MM.1S (cell line): ENCODE data around the gene RGS6.

Experiments
- DNase-seq: peaks from one replicate; pipeline ENCODE4 v3.0.0-alpha.2; 2015
- H2AFZ ChIP-seq: fragments of 300-600 bp; sonication (generic); 2 replicates; pipeline ENCODE4 v1.6.0; 2016; ENCODE audit warnings: antibody characterized with exemption, low read length
- H3F3A ChIP-seq: fragments of 300-600 bp; sonication (generic); 2 replicates; pipeline ENCODE4 v1.6.1; 2016; ENCODE audit warnings: mild to moderate bottlenecking, antibody characterized with exemption, low read length, moderate library complexity, mixed read lengths; ENCODE audit not compliant: insufficient read depth
- H3K27ac ChIP-seq: fragments of 300-600 bp; sonication (generic); 2 replicates; pipeline ENCODE4 v1.5.1; 2016; ENCODE audit warnings: mild to moderate bottlenecking, low read length
- H3K27me3 ChIP-seq: fragments of 300-600 bp; sonication (generic); replicated peaks from 2 replicates; pipeline ENCODE4 v1.6.0; 2016; ENCODE audit warnings: low read length; ENCODE audit not compliant: insufficient read depth
- H3K36me3 ChIP-seq: fragments of 300-600 bp; sonication (generic); replicated peaks from 2 replicates; pipeline ENCODE4 v1.6.1; 2016; ENCODE audit warnings: mild to moderate bottlenecking, low read length, mixed read lengths; ENCODE audit not compliant: insufficient read depth
- H3K4me1 ChIP-seq: fragments of 300-600 bp; sonication (generic); 2 replicates; pipeline ENCODE4 v1.6.1; 2016; ENCODE audit warnings: low read length, mixed read lengths
- H3K4me2 ChIP-seq: fragments of 300-600 bp; sonication (generic); 2 replicates; pipeline ENCODE4 v1.6.0; 2016; ENCODE audit warnings: low read depth, low read length
- H3K4me3 ChIP-seq: fragments of 300-600 bp; sonication (generic); 2 replicates; pipeline ENCODE4 v1.5.1; 2016; ENCODE audit warnings: low read length, mixed read lengths
- H3K79me2 ChIP-seq: fragments of 300-600 bp; sonication (generic); 2 replicates; pipeline ENCODE4 v1.6.1; 2016; ENCODE audit warnings: mixed run types, low read length, mixed read lengths
- H3K9ac ChIP-seq: fragments of 300-600 bp; sonication (generic); 2 replicates; pipeline ENCODE4 v1.6.1; 2016; ENCODE audit warnings: low read length, mixed read lengths
- H3K9me2 ChIP-seq: fragments of 300-600 bp; sonication (generic); replicated peaks from 2 replicates; pipeline ENCODE4 v1.6.1; 2016; ENCODE audit warnings: mild to moderate bottlenecking, low read length, mixed read lengths; ENCODE audit not compliant: insufficient read depth
- H3K9me3 ChIP-seq: fragments of 300-600 bp; sonication (generic); replicated peaks from 2 replicates; pipeline ENCODE4 v1.6.1; 2016; ENCODE audit warnings: mild to moderate bottlenecking, low read length, mixed read lengths; ENCODE audit not compliant: insufficient read depth
- H4K20me1 ChIP-seq: fragments of 300-600 bp; sonication (generic); 2 replicates; pipeline ENCODE4 v1.6.1; 2016; ENCODE audit warnings: mild to moderate bottlenecking, low read length, moderate library complexity, mixed read lengths; ENCODE audit not compliant: insufficient read depth
- EZH2 ChIP-seq: fragments of 300-600 bp; sonication (generic); optimal IDR thresholded peaks from 2 replicates; pipeline ENCODE3; 2017; ENCODE audit warnings: low read depth, mild to moderate bottlenecking, antibody characterized with exemption, low read length, mixed read lengths
- EZH2phosphoT487 ChIP-seq: fragments of 300-600 bp; sonication (generic); IDR thresholded peaks from 2 replicates; pipeline ENCODE4 v1.6.1; 2018; ENCODE audit warnings: antibody characterized with exemption, low read length
- TF ChIP-seq, protein P1 (sequence below): fragments of 300-600 bp; sonication (generic); IDR thresholded peaks from 2 replicates; pipeline ENCODE4 v1.5.1; 2016; ENCODE audit warnings: antibody characterized with exemption, low read length, mixed read lengths

RGS6 gene

GRCh38 chr14:72557671-72558070 lies 625.4 kb downstream of the RGS6 start:
- TF ChIP-seq EZH2phosphoT487 (no peak), EZH2 (no peak)
- TF ChIP-seq, protein P1, sequence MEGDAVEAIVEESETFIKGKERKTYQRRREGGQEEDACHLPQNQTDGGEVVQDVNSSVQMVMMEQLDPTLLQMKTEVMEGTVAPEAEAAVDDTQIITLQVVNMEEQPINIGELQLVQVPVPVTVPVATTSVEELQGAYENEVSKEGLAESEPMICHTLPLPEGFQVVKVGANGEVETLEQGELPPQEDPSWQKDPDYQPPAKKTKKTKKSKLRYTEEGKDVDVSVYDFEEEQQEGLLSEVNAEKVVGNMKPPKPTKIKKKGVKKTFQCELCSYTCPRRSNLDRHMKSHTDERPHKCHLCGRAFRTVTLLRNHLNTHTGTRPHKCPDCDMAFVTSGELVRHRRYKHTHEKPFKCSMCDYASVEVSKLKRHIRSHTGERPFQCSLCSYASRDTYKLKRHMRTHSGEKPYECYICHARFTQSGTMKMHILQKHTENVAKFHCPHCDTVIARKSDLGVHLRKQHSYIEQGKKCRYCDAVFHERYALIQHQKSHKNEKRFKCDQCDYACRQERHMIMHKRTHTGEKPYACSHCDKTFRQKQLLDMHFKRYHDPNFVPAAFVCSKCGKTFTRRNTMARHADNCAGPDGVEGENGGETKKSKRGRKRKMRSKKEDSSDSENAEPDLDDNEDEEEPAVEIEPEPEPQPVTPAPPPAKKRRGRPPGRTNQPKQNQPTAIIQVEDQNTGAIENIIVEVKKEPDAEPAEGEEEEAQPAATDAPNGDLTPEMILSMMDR = no peak
- no peaks in the 10 kb centered on the region for H3K4me1 ChIP-seq
- no peaks in the 10 kb centered on the region for H3K79me2 ChIP-seq
- no peak overlapping the region for H3K9ac ChIP-seq
- H4K20me1 ChIP-seq = no peaks in the 10 kb centered on the region
- H3K36me3 ChIP-seq = no peaks in the 10 kb centered on the region
- H3K9me3 ChIP-seq = no peaks in the 10 kb centered on the region
- H3K27ac ChIP-seq = no peak overlapping the region
- H3K9me2 ChIP-seq = no peaks in the 10 kb centered on the region
- DNase-seq = no peak
- H3K27me3 ChIP-seq = no peaks in the 10 kb centered on the region
- no peaks in the 10 kb centered on the region for H3F3A ChIP-seq
- H2AFZ ChIP-seq = no peak overlapping the region
- no peak overlapping the region for H3K4me3 ChIP-seq
- H3K4me2 ChIP-seq = no peak overlapping the region

DNA sequence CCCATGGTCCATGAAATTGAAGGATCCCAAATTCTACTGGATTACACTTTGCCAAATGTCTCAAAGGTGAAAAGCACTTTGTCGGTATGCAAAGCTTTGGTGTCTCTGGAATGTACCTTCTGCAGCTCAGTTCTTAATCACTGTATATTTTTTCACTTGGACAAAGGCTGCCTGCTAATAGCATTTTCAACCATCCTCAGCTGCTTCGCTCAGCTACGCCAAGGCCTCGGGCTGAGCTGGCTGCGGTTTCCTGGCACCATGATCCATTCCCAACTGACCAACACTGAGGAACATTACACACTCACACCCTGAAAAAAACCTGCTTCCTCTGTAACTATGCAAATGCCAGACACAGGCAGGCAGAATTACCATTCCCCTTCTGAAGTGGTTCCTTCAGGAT lies 626.5 kb downstream of the RGS6 start:
- H3K79me2 ChIP-seq = no peaks in the 10 kb centered on the region
- H3K9me3 ChIP-seq = no peaks in the 10 kb centered on the region
- TF ChIP-seq EZH2 (no peak), EZH2phosphoT487 (no peak)
- TF ChIP-seq, protein P1 = no peak
- H3K27me3 ChIP-seq = no peaks in the 10 kb centered on the region
- H3K27ac ChIP-seq = no peak overlapping the region
- no peaks in the 10 kb centered on the region for H3F3A ChIP-seq
- H4K20me1 ChIP-seq = no peaks in the 10 kb centered on the region
- no peaks in the 10 kb centered on the region for H3K4me1 ChIP-seq
- no peak overlapping the region for H3K9ac ChIP-seq
- H3K9me2 ChIP-seq = no peaks in the 10 kb centered on the region
- DNase-seq = no peak
- H3K4me2 ChIP-seq = no peak overlapping the region
- no peak overlapping the region for H2AFZ ChIP-seq
- no peak overlapping the region for H3K4me3 ChIP-seq
- no peaks in the 10 kb centered on the region for H3K36me3 ChIP-seq

- no peak overlapping the region for H2AFZ ChIP-seq
- no peaks in the 10 kb centered on the region for H4K20me1 ChIP-seq
- H3K27ac ChIP-seq = no peak overlapping the region
- no peaks in the 10 kb centered on the region for H3K27me3 ChIP-seq
- H3K4me2 ChIP-seq = no peak overlapping the region
- H3K9me2 ChIP-seq = no peaks in the 10 kb centered on the region
- no peak overlapping the region for H3K4me3 ChIP-seq
- no peak for DNase-seq
- no peaks in the 10 kb centered on the region for H3K79me2 ChIP-seq
- H3K9ac ChIP-seq = no peak overlapping the region
- H3K36me3 ChIP-seq = no peaks in the 10 kb centered on the region
- no peaks in the 10 kb centered on the region for H3K4me1 ChIP-seq
- H3K9me3 ChIP-seq = no peaks in the 10 kb centered on the region
- no peak for TF ChIP-seq EZH2
- TF ChIP-seq, protein P1 = no peak
- no peak for TF ChIP-seq EZH2phosphoT487
- H3F3A ChIP-seq = no peaks in the 10 kb centered on the region
These were observed 627.0 kb downstream of the RGS6 start for GRCh38 chr14:72559202-72559601.
